WTC11 (cell line): ENCODE data around the gene PGAP3. TPM values are rescaled to one million over a fixed set of nuclear protein-coding genes. Genes with fewer than 3 reads are reported as not detected.

ENCODE experiments used
- ATAC-seq: fragments of 200-7000 bp; cut with Tn5 transposase; 2 replicates; pipeline ENCODE4 v1.10.0; 2021; ENCODE audit warnings: mild to moderate bottlenecking, moderate library complexity
- CTCF ChIA-PET: fragments of 300-600 bp; sonication (Branson Sonifier 250); formaldehyde crosslinking; loops from one replicate; lab custom pipeline; 2021; ENCODE audit warnings: antibody characterized with exemption; lab: Charles Lee
- POLR2A ChIA-PET: fragments of 350-600 bp; sonication (Branson Sonifier 250); formaldehyde crosslinking; loops from one replicate; lab custom pipeline; 2021; ENCODE audit warnings: antibody characterized with exemption; lab: Charles Lee
- DNase-seq: peaks from one replicate; pipeline ENCODE4 v3.0.0; 2021; ENCODE audit warnings: low spot score
- H3K27ac Mint-ChIP-seq: 2 replicates; pipeline ENCODE4 v1.8.0; 2021; ENCODE audit warnings: mixed read lengths
- H3K27me3 Mint-ChIP-seq: 2 replicates; pipeline ENCODE4 v1.8.0; 2021; ENCODE audit warnings: low read depth, mild to moderate bottlenecking, moderate library complexity, mixed read lengths
- H3K36me3 Mint-ChIP-seq: 2 replicates; pipeline ENCODE4 v1.8.0; 2021; ENCODE audit warnings: mixed read lengths
- H3K4me1 Mint-ChIP-seq: 2 replicates; pipeline ENCODE4 v1.8.0; 2022; ENCODE audit warnings: mixed read lengths
- H3K4me3 Mint-ChIP-seq: 2 replicates; pipeline ENCODE4 v1.8.0; 2021; ENCODE audit warnings: mild to moderate bottlenecking, moderate library complexity, mixed read lengths
- H3K9me3 Mint-ChIP-seq: 2 replicates; pipeline ENCODE4 v1.8.0; 2021; ENCODE audit warnings: mixed read lengths
- AR ChIP-seq: fragments of 250-450 bp; sonication (Bioruptor Pico); IDR thresholded peaks from 2 replicates; pipeline ENCODE4 v1.9.0; 2021; ENCODE audit warnings: mild to moderate bottlenecking
- E2F1 ChIP-seq: sonication (generic); formaldehyde crosslinking; IDR thresholded peaks from 2 replicates; pipeline ENCODE4 v1.8.0; 2022; ENCODE audit warnings: mild to moderate bottlenecking, missing genetic modification reagents
- E2F4 ChIP-seq: sonication (generic); formaldehyde crosslinking; IDR thresholded peaks from 2 replicates; pipeline ENCODE4 v1.8.1; 2022; ENCODE audit warnings: low read depth, mild to moderate bottlenecking, moderate library complexity, missing genetic modification reagents, borderline replicate concordance
- GABPB1 ChIP-seq: sonication (generic); formaldehyde crosslinking; IDR thresholded peaks from 2 replicates; pipeline ENCODE4 v1.8.1; 2023; ENCODE audit warnings: mild to moderate bottlenecking, missing genetic modification reagents
- GRHL2 ChIP-seq: fragments of 250-450 bp; sonication (Bioruptor Pico); IDR thresholded peaks from 2 replicates; pipeline ENCODE4 v1.8.0; 2022; ENCODE audit warnings: mild to moderate bottlenecking, moderate library complexity; ENCODE audit not compliant: insufficient replicate concordance, severe bottlenecking
- IRF2 ChIP-seq: sonication (generic); formaldehyde crosslinking; IDR thresholded peaks from 2 replicates; pipeline ENCODE4 v1.8.0; 2022; ENCODE audit warnings: low read depth, missing genetic modification reagents, borderline replicate concordance
- NR1H2 ChIP-seq: sonication (generic); formaldehyde crosslinking; IDR thresholded peaks from 2 replicates; pipeline ENCODE4 v1.9.0; 2021; ENCODE audit warnings: mild to moderate bottlenecking, moderate library complexity, missing genetic modification reagents
- PRRX2 ChIP-seq: fragments of 250-450 bp; sonication (Bioruptor Pico); IDR thresholded peaks from 2 replicates; pipeline ENCODE4 v1.8.0; 2021; ENCODE audit warnings: mild to moderate bottlenecking
- RORB ChIP-seq: fragments of 250-450 bp; sonication (Bioruptor Pico); IDR thresholded peaks from 2 replicates; pipeline ENCODE4 v1.9.0; 2021; ENCODE audit warnings: mild to moderate bottlenecking
- SOX15 ChIP-seq: fragments of 250-450 bp; sonication (Bioruptor Pico); IDR thresholded peaks from 2 replicates; pipeline ENCODE4 v1.9.0; 2021; ENCODE audit warnings: mild to moderate bottlenecking
- SP1 ChIP-seq: sonication (generic); formaldehyde crosslinking; conservative IDR thresholded peaks from 2 replicates; pipeline ENCODE4 v1.8.1; 2022; ENCODE audit warnings: missing genetic modification reagents
- TCF7 ChIP-seq: sonication (generic); formaldehyde crosslinking; IDR thresholded peaks from 2 replicates; pipeline ENCODE4 v1.8.0; 2022; ENCODE audit warnings: mild to moderate bottlenecking, low read depth, missing genetic modification reagents, moderate library complexity
- TEAD4 ChIP-seq: sonication (generic); formaldehyde crosslinking; IDR thresholded peaks from 2 replicates; pipeline ENCODE4 v1.8.0; 2022; ENCODE audit warnings: mild to moderate bottlenecking, missing genetic modification reagents
- TP53 ChIP-seq: sonication (generic); formaldehyde crosslinking; IDR thresholded peaks from 2 replicates; pipeline ENCODE4 v1.8.1; 2023; ENCODE audit warnings: mild to moderate bottlenecking, missing genetic modification reagents
- USF1 ChIP-seq: sonication (generic); formaldehyde crosslinking; IDR thresholded peaks from 2 replicates; pipeline ENCODE4 v1.8.0; 2022; ENCODE audit warnings: mild to moderate bottlenecking, missing genetic modification reagents
- ZMAT4 ChIP-seq: fragments of 250-450 bp; sonication (Bioruptor Pico); IDR thresholded peaks from 2 replicates; pipeline ENCODE4 v1.9.0; 2021; ENCODE audit warnings: mild to moderate bottlenecking
- ZNF416 ChIP-seq: fragments of 250-450 bp; sonication (Bioruptor Pico); IDR thresholded peaks from 2 replicates; pipeline ENCODE4 v1.9.0; 2021; ENCODE audit warnings: mild to moderate bottlenecking, inconsistent platforms
- ZNF423 ChIP-seq: fragments of 250-450 bp; sonication (Bioruptor Pico); IDR thresholded peaks from 2 replicates; pipeline ENCODE4 v2.1.2; 2022; ENCODE audit warnings: mild to moderate bottlenecking, moderate library complexity
- ZNF671 ChIP-seq: fragments of 250-450 bp; sonication (Bioruptor Pico); IDR thresholded peaks from 2 replicates; pipeline ENCODE4 v1.8.0; 2021; ENCODE audit warnings: mild to moderate bottlenecking
- total RNA-seq: library from RNA; stranded (reverse); gene quantifications from 3 replicates; pipeline ENCODE4 v1.2.3, GENCODE V29; 2021

The PGAP3 gene
- total RNA-seq, 1 experiment from 2014 or later = 24.9 TPM

GRCh38 chr17:39648616-39649366 is 39.1 kb downstream of the PGAP3 start:
- no peaks in the 10 kb centered on the region for H3K9me3 Mint-ChIP-seq
- CTCF ChIA-PET = interaction anchor here (7.0 to 18.1 kb wide), 2 partner anchors 20 kb away, joined by 272 to 851 read pairs; partner anchors contain the start of genes PNMT, PPP1R1B, STARD3 and TCAP
- H3K4me1 Mint-ChIP-seq = peaks cover 56% of the 10 kb centered on the region
- no peak for TF ChIP-seq TP53 (CRISPR knock-in tag)
- no peak for TF ChIP-seq ZMAT4 (CRISPR knock-in tag)
- no peak for TF ChIP-seq E2F1 (CRISPR knock-in tag)
- TF ChIP-seq IRF2 (CRISPR knock-in tag) = no peak
- TF ChIP-seq TEAD4 (CRISPR knock-in tag) = no peak
- no peak for TF ChIP-seq GABPB1
- no peak for TF ChIP-seq AR (CRISPR knock-in tag)
- no peak for TF ChIP-seq E2F4
- TF ChIP-seq SP1 (CRISPR knock-in tag) = no peak
- TF ChIP-seq RORB (CRISPR knock-in tag) = no peak
- TF ChIP-seq ZNF423 (CRISPR knock-in tag) = no peak
- TF ChIP-seq USF1 (CRISPR knock-in tag) = no peak
- no peak for TF ChIP-seq NR1H2 (CRISPR knock-in tag)
- TF ChIP-seq SOX15 = no peak
- no peak for TF ChIP-seq PRRX2
- no peak for TF ChIP-seq TCF7 (CRISPR knock-in tag)
- no peak for TF ChIP-seq ZNF416 (CRISPR knock-in tag)
- TF ChIP-seq ZNF671 (CRISPR knock-in tag) = no peak
- POLR2A ChIA-PET = no interaction called here
- ATAC-seq (no peak), DNase-seq (no peak)
- peak overlapping the region; percentile 51; the same call in 1 of the 2 replicates for H3K27ac Mint-ChIP-seq
- no peak overlapping the region for H3K4me3 Mint-ChIP-seq
- no peaks in the 10 kb centered on the region; the same call in 1 of the 2 replicates for H3K36me3 Mint-ChIP-seq
- H3K27me3 Mint-ChIP-seq = no peaks in the 10 kb centered on the region; the same call in 1 of the 2 replicates

- ChIA-PET CTCF (interaction anchor here (18.1 kb wide), 1 partner anchor 19 kb away, joined by 851 read pairs; the partner anchor contains the start of genes PPP1R1B and STARD3), POLR2A (no interaction called here)
- ATAC-seq (no peak), DNase-seq (no peak)
- Mint-ChIP-seq H3K36me3 (no peaks in the 10 kb centered on the region; the same call in 1 of the 2 replicates), H3K4me3 (no peak overlapping the region), H3K4me1 (peaks cover 53% of the 10 kb centered on the region), H3K9me3 (no peaks in the 10 kb centered on the region), H3K27me3 (no peaks in the 10 kb centered on the region; the same call in 1 of the 2 replicates), H3K27ac (no peak overlapping the region)
- TF ChIP-seq RORB (CRISPR knock-in tag) (no peak), GRHL2 (CRISPR knock-in tag) (no peak), ZNF416 (CRISPR knock-in tag) (no peak)
Observed at GRCh38 chr17:39647256-39647655, 40.6 kb downstream of the PGAP3 start.
